HG03025 (cell line): ENCODE data around the gene KRT85.
A peak's percentile ranks its signal among the peaks of the same experiment; 100 is the strongest.
"Not testable (repeated sequence)": the region's sequence is repeated elsewhere in the genome, so short reads cannot be mapped to it uniquely, and the experiment has no call there.

Experiments
- ATAC-seq: cut with Tn5 transposase; IDR thresholded peaks from one replicate; pipeline ENCODE4 v1.9.1; 2021; ENCODE audit warnings: mild to moderate bottlenecking, moderate library complexity; ENCODE audit not compliant: unreplicated experiment, low FRiP score

Gene KRT85

DNA sequence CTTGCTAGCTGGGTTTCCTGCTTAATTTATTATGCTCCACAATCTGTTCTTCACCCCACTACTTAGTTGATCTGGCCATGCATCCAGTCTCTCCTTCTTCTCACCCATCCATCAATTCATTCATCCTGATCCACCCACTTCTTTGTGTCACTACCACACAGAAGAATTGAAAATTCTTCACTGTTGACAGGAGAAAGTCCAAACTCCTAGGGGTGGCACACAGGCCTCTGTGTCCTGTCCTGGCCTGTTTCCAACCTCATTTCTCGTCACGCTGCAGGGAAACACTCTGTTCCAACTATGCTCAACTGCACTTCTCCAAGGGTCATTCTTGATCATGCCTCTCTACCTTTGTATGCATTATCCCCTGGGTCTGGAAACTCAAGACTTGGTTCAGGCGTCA, 35.4 kb downstream of the KRT85 start:
- ATAC-seq: no peak

- no peak for ATAC-seq
These were observed 36.2 kb downstream of the KRT85 start for GRCh38 chr12:52331039-52331438.

- ATAC-seq: no peak
These were observed 39.3 kb downstream of the KRT85 start for GRCh38 chr12:52327830-52328500.

GRCh38 chr12:52327052-52327829, 40.0 kb downstream of the KRT85 start:
- ATAC-seq: peak; percentile 71

DNA sequence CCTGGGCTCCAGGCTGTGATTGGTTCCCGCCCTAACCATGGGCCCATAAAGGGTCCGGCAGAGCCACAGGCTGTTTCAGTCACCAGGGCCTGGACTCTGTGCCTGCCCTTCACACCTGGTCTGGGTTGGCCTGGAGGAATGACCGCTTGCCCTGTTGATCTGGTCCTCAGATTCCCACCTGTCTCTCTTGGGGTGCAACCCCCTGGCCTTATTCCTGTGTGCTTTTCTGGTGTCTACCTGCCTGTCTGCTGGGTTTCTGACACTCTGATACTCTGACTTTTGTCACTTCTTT, 43.2 kb downstream of the KRT85 start:
- ATAC-seq: no peak

- ATAC-seq: no peak
These were observed 43.7 kb downstream of the KRT85 start for GRCh38 chr12:52323416-52324152.

DNA sequence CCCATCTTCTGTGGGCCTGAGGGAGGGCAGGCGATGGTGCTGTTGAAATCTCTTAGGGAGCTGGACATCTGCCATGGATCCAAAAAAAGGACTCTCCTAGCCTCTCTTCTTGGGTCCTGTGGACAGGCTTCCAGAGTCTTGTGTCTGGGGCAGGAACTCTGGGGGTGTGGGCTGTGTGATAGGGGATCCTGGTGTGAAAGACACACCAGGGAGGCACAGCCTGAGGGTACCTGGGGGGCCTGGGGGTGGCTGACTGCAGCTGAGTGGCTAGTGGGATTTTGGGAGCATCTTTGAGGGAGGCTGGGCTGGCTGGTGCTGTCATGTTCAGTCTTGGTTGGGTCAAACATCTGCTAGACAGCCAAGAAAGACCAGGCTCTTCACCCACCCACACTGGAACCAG, 44.3 kb downstream of the KRT85 start:
- ATAC-seq: no peak

DNA sequence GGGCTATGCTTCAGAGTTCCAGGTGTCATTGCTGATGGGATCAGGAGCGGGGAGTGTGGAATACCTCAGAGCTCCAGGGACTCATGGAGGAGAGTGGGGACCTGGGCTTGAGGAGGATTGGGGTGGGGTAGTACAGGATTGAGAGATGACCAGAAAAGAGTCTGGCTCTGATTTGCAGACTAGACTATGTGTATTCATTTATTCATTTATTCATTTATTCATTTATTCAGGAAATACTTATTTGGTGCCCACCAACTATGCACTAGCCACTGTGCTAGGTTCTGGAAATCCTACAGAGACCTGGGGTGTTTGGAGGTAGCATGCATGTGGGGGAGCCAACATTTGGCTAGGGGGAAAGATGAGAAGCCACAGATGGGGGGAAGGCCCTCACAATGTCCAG, 45.2 kb downstream of the KRT85 start:
- no peak for ATAC-seq

DNA sequence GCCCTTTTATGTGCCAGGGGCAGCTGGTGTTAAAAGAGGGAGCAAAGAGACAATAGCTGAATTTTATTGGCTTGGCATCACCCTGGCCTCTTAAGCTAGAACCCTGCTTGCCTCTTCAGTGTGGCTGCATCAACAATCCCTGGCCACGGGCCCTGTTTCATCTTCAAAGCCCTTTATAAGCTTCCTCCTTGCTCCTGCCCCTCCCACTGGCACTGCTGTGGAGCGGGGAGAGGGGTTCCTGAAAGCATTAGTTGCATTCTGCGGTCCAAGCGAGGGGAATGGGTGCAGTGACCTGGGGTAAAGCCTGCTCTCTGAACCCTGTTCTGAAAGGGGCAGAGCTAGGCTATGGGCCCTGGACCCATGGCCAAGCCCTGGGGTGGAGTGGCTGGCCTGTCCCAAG, 45.9 kb downstream of the KRT85 start:
- ATAC-seq: no peak

DNA sequence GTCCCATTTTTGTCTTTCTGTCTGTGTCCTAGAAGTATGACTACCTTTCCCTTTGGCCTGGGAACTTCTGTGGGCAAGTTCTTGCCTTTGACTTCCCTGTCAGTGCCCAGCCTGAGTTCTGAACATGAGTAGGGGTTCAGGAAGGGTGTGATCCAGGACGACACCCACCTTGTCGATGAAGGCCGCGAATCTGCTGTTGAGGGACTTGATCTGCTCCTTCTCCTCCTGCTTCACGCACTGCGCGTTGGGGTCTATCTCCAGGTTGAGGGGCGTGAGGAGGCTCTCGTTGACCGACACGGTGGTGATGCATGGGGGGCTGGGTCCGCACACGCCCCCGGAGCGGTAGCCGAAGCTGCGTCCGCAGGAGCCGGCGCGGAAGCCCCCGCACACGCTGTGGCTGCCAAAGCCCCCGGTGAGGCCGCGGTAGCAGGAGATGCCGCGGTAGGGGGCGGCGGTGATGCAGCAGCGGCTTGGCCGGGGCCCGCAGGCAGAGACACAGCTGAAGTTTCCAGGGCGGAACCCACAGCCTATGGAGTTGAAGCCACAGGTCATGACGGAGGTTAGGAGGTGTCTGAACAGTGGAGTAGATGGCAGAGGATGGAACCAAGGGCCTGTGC, 46.4 kb downstream of the KRT85 start, which contains the start of gene KRT83:
Gene KRT83 (minus strand): TSS at position 615 of the 617 bp plus-strand sequence. CDS start 63 bp downstream, at position 552.
- ATAC-seq: no peak

- no peak for ATAC-seq
These were observed 48.2 kb downstream of the KRT85 start for GRCh38 chr12:52319097-52319496.

DNA sequence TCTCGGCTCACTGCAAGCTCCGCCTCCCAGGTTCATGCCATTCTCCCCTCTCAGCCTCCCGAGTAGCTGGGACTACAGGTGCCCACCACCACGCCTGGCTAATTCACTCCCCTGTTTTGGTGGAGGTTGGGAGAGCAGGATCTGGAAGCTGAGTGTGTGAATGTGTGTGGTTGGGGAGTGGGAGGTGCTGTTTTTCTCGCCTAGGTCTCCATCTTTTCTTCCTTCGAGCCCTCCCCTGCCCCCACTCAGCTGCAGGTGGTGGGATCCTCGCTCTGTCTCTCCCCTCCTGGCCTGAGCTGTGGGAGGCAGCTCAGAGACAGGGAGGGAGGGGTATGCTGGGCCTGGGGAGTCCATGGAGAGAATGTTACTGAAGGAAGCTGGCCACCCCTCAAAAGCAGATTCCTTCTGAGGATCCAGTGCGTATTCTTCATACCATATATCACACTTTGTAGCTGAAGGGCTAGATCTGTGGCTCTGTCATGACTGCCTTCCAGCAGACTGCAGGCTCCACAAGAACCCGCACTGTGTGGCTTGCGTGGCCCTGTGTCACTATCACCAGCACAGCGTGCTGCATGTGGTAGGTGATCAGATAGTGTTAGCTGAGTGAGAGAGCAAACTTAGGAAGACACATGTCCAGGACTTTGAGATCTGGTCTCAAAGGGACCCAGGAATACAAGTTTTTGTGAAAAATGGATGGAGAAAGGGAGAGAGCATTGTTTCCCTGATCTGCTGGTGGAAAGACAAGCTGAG, 48.9 kb downstream of the KRT85 start:
- no peak for ATAC-seq

DNA sequence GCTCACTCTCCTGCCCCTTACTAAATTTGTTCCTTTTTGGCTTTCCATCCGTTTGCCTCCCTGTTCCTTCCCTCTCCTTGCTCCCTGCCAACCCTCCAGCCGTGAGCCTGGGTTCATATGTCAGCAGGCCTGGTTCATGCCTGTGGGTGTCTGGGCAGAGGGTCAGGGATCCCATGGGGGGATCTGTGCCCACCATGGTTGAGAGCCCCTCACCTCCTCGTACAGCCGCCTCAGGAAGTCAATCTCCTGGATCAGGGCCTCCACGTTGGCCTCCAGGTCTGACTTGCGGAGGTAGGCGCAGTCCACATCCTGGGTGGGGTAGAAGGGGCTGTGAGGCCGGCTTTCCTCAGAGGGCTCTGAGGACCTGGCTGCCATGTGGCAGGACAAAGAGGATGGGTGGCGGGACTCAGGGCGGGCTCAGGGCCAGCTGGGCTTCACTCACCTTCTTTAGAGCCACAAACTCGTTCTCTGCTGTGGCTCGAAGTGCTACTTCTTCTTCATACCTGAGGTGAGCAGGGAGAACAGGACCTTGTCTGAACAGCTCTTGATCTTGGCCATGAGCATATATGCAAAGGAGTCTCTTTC, 49.7 kb downstream of the KRT85 start:
- ATAC-seq: no peak

DNA sequence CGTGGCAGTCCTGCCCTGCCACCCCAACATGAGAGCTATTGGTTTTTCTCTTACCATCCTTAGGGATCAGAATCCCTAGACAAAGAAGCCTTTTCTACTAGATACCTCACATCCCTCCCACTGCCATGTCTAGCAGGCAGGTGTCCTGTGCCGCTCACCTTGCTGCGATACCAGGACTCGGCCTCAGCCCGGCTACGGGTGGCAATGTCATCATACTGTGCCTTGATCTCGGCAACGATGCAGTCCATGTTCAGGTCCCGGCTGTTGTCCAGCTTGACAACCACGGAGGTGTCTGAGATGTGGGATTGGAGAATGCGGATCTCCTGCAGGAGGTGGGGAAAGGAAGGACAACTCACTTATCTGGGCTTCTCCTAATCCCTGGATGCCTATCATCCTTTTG, 50.6 kb downstream of the KRT85 start:
- ATAC-seq: no peak

- no peak for ATAC-seq
These were observed 51.0 kb downstream of the KRT85 start for GRCh38 chr12:52316290-52316689.

DNA sequence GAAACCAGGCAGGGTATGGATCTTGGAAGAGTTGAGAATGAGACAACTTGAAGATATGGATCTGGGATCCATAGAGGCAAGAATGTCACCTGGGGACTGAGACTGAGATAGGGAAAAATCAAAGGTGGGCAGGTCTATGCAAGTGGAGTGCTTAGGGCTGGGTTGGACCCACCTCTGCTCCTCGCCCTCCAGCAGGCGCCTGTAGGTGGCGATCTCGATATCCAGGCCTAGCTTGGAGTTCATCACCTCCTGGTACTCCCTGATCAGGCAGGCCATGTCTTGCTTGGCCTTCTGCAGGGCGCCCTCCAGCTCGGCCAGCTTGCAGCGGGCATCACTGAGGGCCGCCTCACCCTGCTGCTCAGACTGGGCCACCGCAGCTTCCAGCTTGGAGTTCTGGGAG, 51.6 kb downstream of the KRT85 start:
- not testable (repeated sequence) for ATAC-seq

- no peak for ATAC-seq
These were observed 52.8 kb downstream of the KRT85 start for GRCh38 chr12:52314511-52314910.

DNA sequence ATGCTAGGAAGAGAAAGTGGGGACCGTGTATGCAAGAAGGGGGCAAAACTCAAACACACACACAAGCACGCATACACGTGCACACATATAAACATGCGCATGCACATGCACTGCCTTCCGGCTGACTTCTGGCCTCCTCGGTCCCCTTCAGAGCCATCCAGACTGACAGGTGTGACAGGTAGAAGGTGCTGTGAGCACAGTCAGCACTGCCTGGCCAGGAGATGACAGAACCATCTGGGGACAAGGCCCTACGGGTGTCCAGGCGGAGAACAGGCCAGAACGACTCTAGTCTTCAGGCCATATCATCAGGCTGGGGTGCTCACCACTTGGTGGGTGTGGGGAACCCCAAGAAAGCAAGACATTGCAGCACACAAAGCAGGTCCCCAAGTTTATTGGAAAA, 53.4 kb downstream of the KRT85 start:
- ATAC-seq: no peak

DNA sequence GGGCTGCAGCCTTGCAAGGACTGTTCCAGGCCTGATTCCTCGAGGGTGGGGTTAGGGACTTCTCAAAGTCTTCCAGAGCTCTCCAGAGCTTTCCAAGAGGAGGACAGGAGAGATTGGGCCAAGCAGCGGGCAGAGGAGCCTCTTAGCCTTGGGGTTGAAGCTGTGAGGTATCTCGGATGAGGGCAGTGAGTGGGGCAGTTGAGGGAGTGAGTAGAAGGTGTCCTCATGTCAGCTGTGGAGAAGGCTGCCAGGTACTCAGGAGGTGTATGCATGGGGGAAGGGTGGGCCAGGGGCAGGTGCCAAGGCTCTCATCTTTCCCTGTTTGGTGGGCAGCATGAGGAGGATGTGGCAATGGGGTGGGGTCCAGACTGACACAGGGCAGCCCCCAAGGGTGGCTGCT, 53.8 kb downstream of the KRT85 start:
- ATAC-seq: no peak

DNA sequence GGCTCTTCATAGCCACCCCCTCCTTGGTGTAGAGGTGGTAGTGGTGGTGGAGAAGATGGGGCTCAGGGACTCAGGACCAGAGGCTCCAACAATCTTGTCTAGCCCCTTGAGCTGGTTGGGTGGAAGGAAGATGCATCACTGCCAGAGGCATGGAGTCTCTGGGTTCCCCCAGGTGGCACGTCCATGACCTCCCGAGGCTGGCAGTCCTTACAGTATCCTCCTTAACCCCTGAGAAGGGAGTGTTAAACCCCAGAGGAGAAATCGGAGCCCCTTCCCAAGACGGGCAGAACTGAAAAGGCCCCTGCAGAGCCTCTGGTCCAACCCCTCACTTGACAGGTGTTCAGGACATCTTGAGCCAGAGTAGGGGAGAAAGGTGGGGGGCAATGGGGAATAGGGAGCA, 55.2 kb downstream of the KRT85 start:
- ATAC-seq: no peak
